Measurements from ENCODE around the gene SMARCC2. TPM values are rescaled to one million over a fixed set of nuclear protein-coding genes. Genes with fewer than 3 reads are reported as not detected.
A peak's percentile ranks its signal among the peaks of the same experiment; 100 is the strongest.

Gene SMARCC2
- total and polyA plus RNA-seq, 2 of the 13 experiments (the other 11 are each of a cell fraction or from before 2014, with no cell fraction given) = 21.3 to 24.1 TPM

- TF ChIP-seq ZXDC (CRISPR knock-in tag; IDR thresholded peaks at IDR 0.05) = no peak
- no peak for TF ChIP-seq SOX13 (IDR thresholded peaks at IDR 0.05)
- no peak for TF ChIP-seq SOX13 (CRISPR knock-in tag; conservative IDR thresholded peaks at IDR 0.05 in 1 of 2, IDR thresholded peaks at IDR 0.05 in 1 of 2)
- no peak for TF ChIP-seq ARID3A (IDR thresholded peaks at IDR 0.05; ENCODE audit: low read depth, low read length)
- no peak for TF ChIP-seq CEBPG (CRISPR knock-in tag; IDR thresholded peaks at IDR 0.05)
- TF ChIP-seq ZNF768 (CRISPR knock-in tag; IDR thresholded peaks at IDR 0.05) = peak; percentile 36; the same call in 1 of the 2 replicates
- no peak for TF ChIP-seq MIXL1 (CRISPR knock-in tag; IDR thresholded peaks at IDR 0.05)
- no peak for TF ChIP-seq ZNF276 (CRISPR knock-in tag; IDR thresholded peaks at IDR 0.05; ENCODE audit: low read depth)
- no peak for TF ChIP-seq E2F5 (CRISPR knock-in tag; conservative IDR thresholded peaks at IDR 0.05)
- TF ChIP-seq FOXA3 (CRISPR knock-in tag; IDR thresholded peaks at IDR 0.05) = no peak
- no peak for TF ChIP-seq MBNL3 (CRISPR knock-in tag; conservative IDR thresholded peaks at IDR 0.05)
- TF ChIP-seq TRIM22 (IDR thresholded peaks at IDR 0.05) = no peak
Measured at GRCh38 chr12:56129206-56129941, 59.9 kb downstream of the SMARCC2 start (continued).
